Sigmoid colon (tissue), 4 donors: ENCODE data around the gene ZC3H10.

Experiments
- EP300 ChIP-seq, 4 donors: sonication (generic); formaldehyde crosslinking; IDR thresholded peaks; one replicate each; pipeline ENCODE4 v1.6.1; 2017; ENCODE audit warnings: antibody characterized with exemption in 4 of 4
- POLR2A ChIP-seq, 2 donors: fragments of 450-650 bp; IDR thresholded peaks; one replicate each; pipeline ENCODE4 v1.6.1; 2016; ENCODE audit warnings: antibody characterized with exemption in 2 of 2, mild to moderate bottlenecking in 2 of 2, moderate library complexity in 2 of 2
- POLR2AphosphoS5 ChIP-seq, 4 donors: sonication (generic); formaldehyde crosslinking; IDR thresholded peaks; one replicate each; pipeline ENCODE4 v1.6.1; 2017; ENCODE audit warnings: antibody characterized with exemption in 4 of 4
- TF ChIP-seq, protein P1 (sequence below), 4 experiments: fragments of 450-650 bp in 3 of 4; fragments of 200-600 bp in 1 of 4; IDR thresholded peaks; one replicate each; pipeline ENCODE4 v1.5.1; 2016 to 2019; ENCODE audit warnings: antibody characterized with exemption in 4 of 4, mild to moderate bottlenecking in 3 of 4, moderate library complexity in 2 of 4

DNA sequence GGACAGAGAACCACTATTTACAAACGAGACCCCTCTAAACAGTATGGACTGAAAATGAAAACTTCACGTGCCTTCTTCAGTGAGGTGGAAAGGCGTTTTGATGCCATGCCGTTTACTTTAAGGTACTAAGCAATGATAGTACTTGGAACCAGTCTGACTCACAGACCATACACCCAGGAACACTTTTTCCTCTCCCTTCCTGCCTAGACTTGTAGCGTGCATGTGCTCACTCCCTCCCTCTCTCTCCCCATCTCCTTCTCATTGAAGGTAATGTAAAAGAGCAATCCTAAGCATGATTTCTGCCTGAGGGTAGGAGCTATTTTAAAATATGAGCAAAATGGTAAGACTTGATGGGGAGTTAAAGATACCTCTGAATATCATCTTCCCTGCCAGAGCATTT lies 7.5 kb upstream of the ZC3H10 start:
- TF ChIP-seq, protein P1, sequence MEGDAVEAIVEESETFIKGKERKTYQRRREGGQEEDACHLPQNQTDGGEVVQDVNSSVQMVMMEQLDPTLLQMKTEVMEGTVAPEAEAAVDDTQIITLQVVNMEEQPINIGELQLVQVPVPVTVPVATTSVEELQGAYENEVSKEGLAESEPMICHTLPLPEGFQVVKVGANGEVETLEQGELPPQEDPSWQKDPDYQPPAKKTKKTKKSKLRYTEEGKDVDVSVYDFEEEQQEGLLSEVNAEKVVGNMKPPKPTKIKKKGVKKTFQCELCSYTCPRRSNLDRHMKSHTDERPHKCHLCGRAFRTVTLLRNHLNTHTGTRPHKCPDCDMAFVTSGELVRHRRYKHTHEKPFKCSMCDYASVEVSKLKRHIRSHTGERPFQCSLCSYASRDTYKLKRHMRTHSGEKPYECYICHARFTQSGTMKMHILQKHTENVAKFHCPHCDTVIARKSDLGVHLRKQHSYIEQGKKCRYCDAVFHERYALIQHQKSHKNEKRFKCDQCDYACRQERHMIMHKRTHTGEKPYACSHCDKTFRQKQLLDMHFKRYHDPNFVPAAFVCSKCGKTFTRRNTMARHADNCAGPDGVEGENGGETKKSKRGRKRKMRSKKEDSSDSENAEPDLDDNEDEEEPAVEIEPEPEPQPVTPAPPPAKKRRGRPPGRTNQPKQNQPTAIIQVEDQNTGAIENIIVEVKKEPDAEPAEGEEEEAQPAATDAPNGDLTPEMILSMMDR (IDR thresholded peaks at IDR 0.05) = no peak
- no peak for TF ChIP-seq EP300 (IDR thresholded peaks at IDR 0.05)
- no peak for TF ChIP-seq POLR2AphosphoS5 (IDR thresholded peaks at IDR 0.05)
- TF ChIP-seq POLR2A (IDR thresholded peaks at IDR 0.05) = no peak
